ENCODE measurements around the gene SND1. TPM values are rescaled to one million over a fixed set of nuclear protein-coding genes. Genes with fewer than 3 reads are reported as not detected.

The SND1 gene
- total and polyA plus RNA-seq, 2 donors (not counting 3 experiments of a cell fraction or from before 2014, with no cell fraction given): 116 to 249 TPM

GRCh38 chr7:128069373-128070364 is 417.7 kb downstream of the SND1 start:
- peaks cover under 1% of the 10 kb centered on the region for H3K4me1 ChIP-seq (ENCODE audit: control insufficient read depth, extremely low read depth, insufficient read depth, low read length)
- H3K4me2 ChIP-seq (ENCODE audit: insufficient read depth, low read length): no peak overlapping the region
- H3K9me1 ChIP-seq (replicated peaks; ENCODE audit: control insufficient read depth, extremely low read depth, insufficient read depth, low read length): no peaks in the 10 kb centered on the region
- intact Hi-C loops (cut with micrococcal nuclease) (no loop called here), dilution Hi-C loops (cut with MboI; ENCODE audit: extremely low pct_ligation_motif_present, low sequenced_read_pairs) (no loop called here)
- no peak overlapping the region for H3K4me3 ChIP-seq (replicated peaks in 1 of 3; ENCODE audit: insufficient read depth in 1 of 3, low read depth in 1 of 3, low read length in 3 of 3)
- H3K36me3 ChIP-seq (ENCODE audit: control insufficient read depth in 2 of 2, extremely low read depth in 1 of 2, insufficient read depth in 2 of 2, low read length in 2 of 2): peaks cover 0 to 5% of the 10 kb centered on the region in 2 experiments
- TF ChIP-seq JUN (IDR thresholded peaks at IDR 0.05; ENCODE audit: borderline replicate concordance, insufficient read depth, insufficient read length, low read depth): no peak
- TF ChIP-seq EZH2 (IDR thresholded peaks at IDR 0.05; ENCODE audit: borderline replicate concordance, low read depth, low read length, severe bottlenecking): no peak
- no peak for TF ChIP-seq GATA2 (IDR thresholded peaks at IDR 0.05; ENCODE audit: insufficient read depth, insufficient read length, low read depth, low read length)
- TF ChIP-seq MAX (IDR thresholded peaks at IDR 0.05; ENCODE audit: insufficient read depth, insufficient read length): no peak
- TF ChIP-seq POLR2AphosphoS5 (IDR thresholded peaks at IDR 0.05; ENCODE audit: insufficient read depth, low read depth, low read length): no peak
- no peak for TF ChIP-seq FOS (IDR thresholded peaks at IDR 0.05; ENCODE audit: borderline replicate concordance, insufficient read depth, low read length)
- TF ChIP-seq POLR2A (IDR thresholded peaks at IDR 0.05; ENCODE audit: low read depth, low read length): no peak
- TF ChIP-seq MYC (IDR thresholded peaks at IDR 0.05; ENCODE audit: low read depth, low read length): no peak
- no peak for TF ChIP-seq CTCF (IDR thresholded peaks at IDR 0.05; ENCODE audit: extremely low read depth in 1 of 2, insufficient read depth in 1 of 2, low read depth in 1 of 2, low read length in 2 of 2)
- no peak overlapping the region for H3K27ac ChIP-seq (ENCODE audit: insufficient read depth, low read depth, low read length)
- H3K79me2 ChIP-seq (ENCODE audit: control insufficient read depth, insufficient read depth, low read length): no peaks in the 10 kb centered on the region
- H3K9ac ChIP-seq (replicated peaks; ENCODE audit: extremely low read depth, insufficient read depth, low read length): no peak overlapping the region
- no peaks in the 10 kb centered on the region for H4K20me1 ChIP-seq (replicated peaks; ENCODE audit: control insufficient read depth, extremely low read depth, insufficient read depth, low read length)
- no peak for FAIRE-seq
- H2AFZ ChIP-seq (ENCODE audit: low read depth, low read length): no peak overlapping the region
- ChIA-PET CTCF (interaction anchor here (1.0 to 1.4 kb wide), 4 partner anchors 12 to 361 kb away, joined by 3 read pairs; no protein-coding TSS in a partner anchor), POLR2A (no interaction called here)
- H3K27me3 ChIP-seq (ENCODE audit: control insufficient read depth in 2 of 2, insufficient read depth in 2 of 2, low read length in 2 of 2): no peaks in the 10 kb centered on the region
- H3K9me3 ChIP-seq (replicated peaks; ENCODE audit: control insufficient read depth, insufficient read depth, low read length): no peaks in the 10 kb centered on the region
- DNase-seq (ENCODE audit: low read depth, low spot score): no peak
- BruUV-seq (replicated peaks): no TSS peak

All from endothelial cell of umbilical vein (primary cell).